ENCODE results near the gene CFAP54. TPM values are rescaled to one million over a fixed set of nuclear protein-coding genes. Genes with fewer than 3 reads are reported as not detected.

Gene CFAP54
- total RNA-seq, 1 experiment from 2014 or later, result 0.71 TPM

- ChIA-PET CTCF (no interaction called here), POLR2A (ENCODE audit: low non-redundant PET) (no interaction called here)
- H3K9me3 ChIP-seq (ENCODE audit: low read depth, low read length, poor library complexity, severe bottlenecking), result no peaks in the 10 kb centered on the region
- intact Hi-C loops (cut with micrococcal nuclease; ENCODE audit: unreplicated experiment), result loop anchor here (10.0 kb wide), 1 partner anchor 1488 kb away; no protein-coding TSS in a partner anchor
- peaks cover 9% of the 10 kb centered on the region for H3K4me1 ChIP-seq (ENCODE audit: insufficient read depth, low read length, poor library complexity, severe bottlenecking)
- BruUV-seq (replicated peaks), result no TSS peak
- DNase-seq (ENCODE audit: low spot score), result peak; percentile 80
- H3K4me3 ChIP-seq (ENCODE audit: low read depth, low read length, poor library complexity, severe bottlenecking), result peak within 1 kb of the TSS; percentile 82
- H3K27ac ChIP-seq (ENCODE audit: low read depth, low read length, poor library complexity, severe bottlenecking), result peak within 1 kb of the TSS; percentile 84
- H3K36me3 ChIP-seq (ENCODE audit: insufficient read depth, low read length, poor library complexity, severe bottlenecking), result peaks cover under 1% of the 10 kb centered on the region
- H3K27me3 ChIP-seq (replicated peaks; ENCODE audit: insufficient read depth, low read depth, low read length, poor library complexity), result peaks cover 5% of the 10 kb centered on the region
- TF ChIP-seq EZH2 (IDR thresholded peaks at IDR 0.05; ENCODE audit: borderline replicate concordance, low read depth, low read length, poor library complexity, severe bottlenecking) (no peak), CTCF (conservative IDR thresholded peaks at IDR 0.05; ENCODE audit: low read depth, low read length) (no peak)
Observed at GRCh38 chr12:96906849-96907670, 417.7 kb downstream of the CFAP54 start, which contains the start of gene NEDD1. TSS of gene NEDD1 (plus strand) at chr12:96907257. CDS start at chr12:96909760, 2,503 bp downstream.

DNA sequence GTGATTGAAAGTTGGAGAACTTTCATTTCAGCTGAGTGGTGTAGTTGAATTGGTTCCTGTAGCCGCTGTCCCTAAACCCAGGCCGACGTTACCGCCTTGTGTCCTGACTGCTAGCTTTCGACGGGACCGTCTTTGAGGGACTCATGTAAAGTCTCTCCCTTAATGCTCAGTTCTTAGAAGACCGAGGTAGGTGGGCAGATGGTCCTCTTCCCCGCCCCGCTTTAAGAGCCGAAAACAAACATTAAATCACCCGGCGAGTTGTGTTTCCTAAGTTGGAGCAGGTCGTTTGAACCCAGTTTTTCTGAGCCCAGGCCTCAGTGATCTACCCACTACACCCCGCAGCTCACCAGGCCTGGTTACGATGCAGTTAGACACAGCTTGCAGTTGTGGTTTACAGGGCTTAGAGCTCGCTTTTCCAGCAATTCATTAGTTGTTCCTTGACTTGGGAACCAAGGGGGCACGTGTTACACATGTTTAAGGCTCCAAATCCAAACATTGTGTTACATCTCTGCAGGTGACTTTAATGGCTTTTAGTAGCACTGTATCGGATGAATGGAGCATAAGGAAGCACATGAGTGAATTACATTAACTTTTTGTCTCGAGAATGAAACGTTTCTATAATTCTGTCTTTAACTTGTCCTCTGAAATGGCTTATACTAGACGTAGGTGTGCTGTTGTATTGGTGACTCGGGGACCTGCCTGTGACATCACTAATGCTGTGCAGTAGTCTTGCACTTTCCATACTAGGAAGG, 418.5 kb downstream of the CFAP54 start:
- ChIA-PET POLR2A (ENCODE audit: low non-redundant PET) (no interaction called here), CTCF (no interaction called here)
- Histone ChIP-seq H3K4me1 (ENCODE audit: insufficient read depth, low read length, poor library complexity, severe bottlenecking) (peaks cover 9% of the 10 kb centered on the region), H3K36me3 (ENCODE audit: insufficient read depth, low read length, poor library complexity, severe bottlenecking) (peaks cover 5% of the 10 kb centered on the region), H3K27ac (ENCODE audit: low read depth, low read length, poor library complexity, severe bottlenecking) (peak overlapping the region; percentile 84), H3K27me3 (replicated peaks; ENCODE audit: insufficient read depth, low read depth, low read length, poor library complexity) (peaks cover 5% of the 10 kb centered on the region), H3K9me3 (ENCODE audit: low read depth, low read length, poor library complexity, severe bottlenecking) (no peaks in the 10 kb centered on the region), H3K4me3 (ENCODE audit: low read depth, low read length, poor library complexity, severe bottlenecking) (peak overlapping the region; percentile 82)
- intact Hi-C loops (cut with micrococcal nuclease; ENCODE audit: unreplicated experiment), result loop anchor here (10.0 kb wide), 1 partner anchor 1487 kb away; no protein-coding TSS in a partner anchor
- DNase-seq (ENCODE audit: low spot score), result peak; percentile 32
- BruUV-seq (replicated peaks), result TSS peak; percentile 47
- TF ChIP-seq CTCF (conservative IDR thresholded peaks at IDR 0.05; ENCODE audit: low read depth, low read length), result no peak
- TF ChIP-seq EZH2 (IDR thresholded peaks at IDR 0.05; ENCODE audit: borderline replicate concordance, low read depth, low read length, poor library complexity, severe bottlenecking), result no peak

- H3K4me3 ChIP-seq (ENCODE audit: low read depth, low read length, poor library complexity, severe bottlenecking), result peak overlapping the region; percentile 82
- H3K27ac ChIP-seq (ENCODE audit: low read depth, low read length, poor library complexity, severe bottlenecking), result no peak overlapping the region
- no peaks in the 10 kb centered on the region for H3K9me3 ChIP-seq (ENCODE audit: low read depth, low read length, poor library complexity, severe bottlenecking)
- H3K27me3 ChIP-seq (replicated peaks; ENCODE audit: insufficient read depth, low read depth, low read length, poor library complexity), result peaks cover 5% of the 10 kb centered on the region
- H3K36me3 ChIP-seq (ENCODE audit: insufficient read depth, low read length, poor library complexity, severe bottlenecking), result peaks cover 5% of the 10 kb centered on the region
- ChIA-PET CTCF (no interaction called here), POLR2A (ENCODE audit: low non-redundant PET) (no interaction called here)
- no peak for DNase-seq (ENCODE audit: low spot score)
- intact Hi-C loops (cut with micrococcal nuclease; ENCODE audit: unreplicated experiment), result loop anchor here (10.0 kb wide), 1 partner anchor 1486 kb away; no protein-coding TSS in a partner anchor
- BruUV-seq (replicated peaks), result no TSS peak
- TF ChIP-seq CTCF (conservative IDR thresholded peaks at IDR 0.05; ENCODE audit: low read depth, low read length), result no peak
- no peak for TF ChIP-seq EZH2 (IDR thresholded peaks at IDR 0.05; ENCODE audit: borderline replicate concordance, low read depth, low read length, poor library complexity, severe bottlenecking)
- peaks cover 9% of the 10 kb centered on the region for H3K4me1 ChIP-seq (ENCODE audit: insufficient read depth, low read length, poor library complexity, severe bottlenecking)
Observed at GRCh38 chr12:96908423-96908675, 419.0 kb downstream of the CFAP54 start.

All from A673 (cell line).